Mucosa of stomach (tissue), 1 donor: ENCODE measurements around the gene RGSL1.

ENCODE experiments used
- H3K27me3 ChIP-seq: one replicate; pipeline ENCODE4 v1.7.0; 2013; ENCODE audit warnings: mild to moderate bottlenecking, low read length; ENCODE audit not compliant: control insufficient read depth, insufficient read depth
- H3K36me3 ChIP-seq: one replicate; pipeline ENCODE4 v1.7.0; 2013; ENCODE audit warnings: low read length; ENCODE audit not compliant: control insufficient read depth, insufficient read depth
- H3K4me1 ChIP-seq: one replicate; pipeline ENCODE4 v1.7.0; 2013; ENCODE audit warnings: mild to moderate bottlenecking, low read length; ENCODE audit not compliant: control insufficient read depth, insufficient read depth
- H3K4me3 ChIP-seq: one replicate; pipeline ENCODE4 v1.7.0; 2013; ENCODE audit warnings: low read length
- H3K9ac ChIP-seq: one replicate; pipeline ENCODE4 v1.7.0; 2013; ENCODE audit warnings: mild to moderate bottlenecking, low read length, moderate library complexity
- H3K9me3 ChIP-seq: one replicate; pipeline ENCODE4 v1.7.0; 2013; ENCODE audit warnings: mild to moderate bottlenecking, low read length, moderate library complexity; ENCODE audit not compliant: control insufficient read depth
- donor health status: Pancreatic carcinoma.

The RGSL1 gene

DNA sequence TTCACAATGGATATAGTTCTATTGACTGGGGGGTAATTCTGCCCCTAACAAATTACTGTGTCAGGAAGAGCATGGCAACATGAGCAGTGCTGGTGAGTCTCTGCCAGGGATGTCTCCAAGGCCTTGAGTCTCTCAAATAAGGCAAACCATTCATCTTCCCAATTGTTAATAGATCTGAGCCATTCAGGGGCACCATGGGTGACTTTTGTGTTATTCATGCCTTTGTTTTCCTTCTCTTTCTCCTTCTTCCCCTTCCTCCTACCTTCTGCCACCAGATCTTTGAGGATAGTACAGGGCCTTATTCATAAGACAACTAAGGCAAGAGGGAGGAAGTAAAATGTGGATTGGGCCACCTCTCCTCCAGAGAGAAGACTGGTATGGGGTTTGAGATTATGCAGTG lies at the start of gene RGSL1:
Gene RGSL1 (plus strand): TSS at position 60 of the 400 bp plus-strand sequence. CDS start 20 bp downstream, at position 80.
- Histone ChIP-seq H3K36me3 (no peaks in the 10 kb centered on the region), H3K4me1 (peaks cover 3% of the 10 kb centered on the region), H3K9ac (no peak within 1 kb of the TSS), H3K27me3 (no peaks in the 10 kb centered on the region), H3K9me3 (no peaks in the 10 kb centered on the region), H3K4me3 (no peak within 1 kb of the TSS)

DNA sequence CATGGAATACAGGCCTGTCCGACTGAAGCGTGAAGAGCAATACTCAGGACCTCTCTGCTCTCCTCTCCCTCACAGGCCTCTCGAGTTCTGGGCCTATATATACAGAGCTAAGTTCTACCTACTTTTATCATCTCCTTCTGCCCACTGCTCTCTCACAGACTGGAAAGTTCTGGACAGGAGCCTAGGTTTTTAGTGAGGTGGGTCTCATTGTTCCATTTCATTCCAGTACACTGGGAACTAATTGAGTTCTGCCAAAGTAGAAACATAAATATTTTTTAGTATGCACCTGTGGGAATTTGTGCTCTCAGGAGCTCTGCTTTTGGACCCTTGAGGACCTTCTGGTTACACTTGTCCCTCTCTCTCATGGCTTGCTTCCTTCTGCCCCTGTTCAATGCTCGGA lies 49.4 kb upstream of the RGSL1 start, which contains the start of gene TEDDM1:
Gene TEDDM1 (minus strand): TSS at position 101 of the 400 bp plus-strand sequence. CDS start 182 bp downstream, outside the sequence.
- no peaks in the 10 kb centered on the region for H3K9me3 ChIP-seq
- no peaks in the 10 kb centered on the region for H3K27me3 ChIP-seq
- H3K4me3 ChIP-seq: no peak within 1 kb of the TSS
- no peak within 1 kb of the TSS for H3K9ac ChIP-seq
- H3K4me1 ChIP-seq: peaks cover 14% of the 10 kb centered on the region
- H3K36me3 ChIP-seq: no peaks in the 10 kb centered on the region

DNA sequence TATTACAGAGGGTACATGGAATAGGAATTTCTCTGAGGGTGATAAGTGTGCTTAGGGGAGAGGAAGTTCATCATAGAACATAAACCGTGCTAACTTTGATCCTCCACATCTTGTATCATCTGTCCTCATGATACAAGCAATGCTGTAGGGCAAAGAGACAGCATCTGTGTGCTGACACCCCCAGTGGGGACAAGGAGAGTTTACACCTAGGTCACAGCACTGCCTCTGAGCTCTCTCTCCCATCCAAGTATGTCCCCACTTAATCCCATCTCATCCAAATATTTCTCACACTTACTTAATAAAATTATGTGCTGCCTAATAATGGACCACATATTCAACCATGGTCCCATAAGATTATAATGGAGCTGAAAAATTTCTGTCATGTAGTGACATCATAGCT lies 45.2 kb upstream of the RGSL1 start:
- H3K4me1 ChIP-seq: peaks cover 13% of the 10 kb centered on the region

DNA sequence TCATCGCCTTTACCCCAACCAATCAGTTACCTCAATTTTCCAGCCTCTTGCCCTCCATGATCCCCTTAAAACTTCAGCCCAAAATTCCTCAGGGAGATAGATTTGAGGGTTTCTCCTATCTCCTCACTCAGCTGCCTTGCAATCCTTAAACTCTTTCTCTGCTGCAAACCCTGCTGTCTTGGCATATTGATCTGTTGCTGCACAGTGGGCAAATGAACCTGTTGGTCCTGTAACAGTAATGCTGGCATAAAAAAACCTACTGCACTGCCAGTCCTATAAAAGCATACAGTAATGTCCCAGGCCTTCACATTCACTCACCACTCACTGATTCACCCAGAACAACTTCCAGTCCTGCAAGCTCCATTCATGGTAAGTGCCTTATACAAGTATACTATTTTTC lies 44.4 kb upstream of the RGSL1 start:
- no peaks in the 10 kb centered on the region for H3K9me3 ChIP-seq
- no peaks in the 10 kb centered on the region for H3K36me3 ChIP-seq
- peaks cover 13% of the 10 kb centered on the region for H3K4me1 ChIP-seq
- H3K9ac ChIP-seq: no peak overlapping the region
- H3K27me3 ChIP-seq: no peaks in the 10 kb centered on the region
- H3K4me3 ChIP-seq: no peak overlapping the region

More for the DNA sequence above, 45.2 kb upstream of the RGSL1 start:
- Histone ChIP-seq H3K4me3 (no peak overlapping the region), H3K9ac (no peak overlapping the region), H3K9me3 (no peaks in the 10 kb centered on the region), H3K27me3 (no peaks in the 10 kb centered on the region), H3K36me3 (no peaks in the 10 kb centered on the region)

DNA sequence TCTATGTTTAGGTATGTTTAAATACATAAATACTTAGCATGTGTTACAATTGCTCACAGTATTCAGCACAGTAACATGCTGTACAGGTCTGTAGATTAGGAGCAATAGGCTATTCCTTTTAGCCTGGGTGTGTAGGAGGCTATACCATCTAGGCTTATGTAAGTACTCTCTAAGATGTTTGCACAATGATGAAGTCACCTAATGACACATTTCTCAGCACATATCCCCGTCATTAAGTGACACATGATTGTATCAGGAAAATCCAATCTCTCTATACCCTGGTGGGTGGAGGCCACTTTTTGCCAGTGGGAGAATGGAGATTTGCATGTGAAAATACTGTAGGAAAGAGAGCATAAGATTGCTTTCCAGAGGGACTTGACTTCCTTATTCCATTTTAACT lies 43.9 kb upstream of the RGSL1 start:
- Histone ChIP-seq H3K36me3 (no peaks in the 10 kb centered on the region), H3K9me3 (no peaks in the 10 kb centered on the region), H3K27me3 (no peaks in the 10 kb centered on the region), H3K9ac (no peak overlapping the region), H3K4me1 (peaks cover 13% of the 10 kb centered on the region), H3K4me3 (no peak overlapping the region)

DNA sequence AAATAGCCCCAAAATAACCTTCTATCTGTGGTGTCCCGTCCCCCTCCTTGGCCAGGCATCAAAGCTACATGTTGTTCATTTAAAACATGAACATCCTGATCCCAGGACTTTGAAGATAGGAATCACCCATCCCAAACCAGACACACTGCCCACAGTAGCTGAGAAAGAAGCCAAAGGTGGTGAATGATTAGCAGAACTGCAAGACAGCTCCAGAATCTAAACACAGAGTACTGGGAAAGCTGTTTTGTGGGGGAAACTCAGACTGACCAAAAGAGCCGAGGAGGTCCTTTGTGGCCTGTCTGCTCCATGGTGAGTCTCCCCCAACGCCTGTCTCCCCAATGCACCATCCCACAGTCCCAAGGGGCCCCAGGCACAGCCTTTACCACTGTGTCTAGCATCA lies 42.2 kb upstream of the RGSL1 start:
- Histone ChIP-seq H3K4me1 (peaks cover 13% of the 10 kb centered on the region), H3K36me3 (no peaks in the 10 kb centered on the region), H3K9ac (no peak overlapping the region), H3K27me3 (no peaks in the 10 kb centered on the region), H3K4me3 (no peak overlapping the region), H3K9me3 (no peaks in the 10 kb centered on the region)

DNA sequence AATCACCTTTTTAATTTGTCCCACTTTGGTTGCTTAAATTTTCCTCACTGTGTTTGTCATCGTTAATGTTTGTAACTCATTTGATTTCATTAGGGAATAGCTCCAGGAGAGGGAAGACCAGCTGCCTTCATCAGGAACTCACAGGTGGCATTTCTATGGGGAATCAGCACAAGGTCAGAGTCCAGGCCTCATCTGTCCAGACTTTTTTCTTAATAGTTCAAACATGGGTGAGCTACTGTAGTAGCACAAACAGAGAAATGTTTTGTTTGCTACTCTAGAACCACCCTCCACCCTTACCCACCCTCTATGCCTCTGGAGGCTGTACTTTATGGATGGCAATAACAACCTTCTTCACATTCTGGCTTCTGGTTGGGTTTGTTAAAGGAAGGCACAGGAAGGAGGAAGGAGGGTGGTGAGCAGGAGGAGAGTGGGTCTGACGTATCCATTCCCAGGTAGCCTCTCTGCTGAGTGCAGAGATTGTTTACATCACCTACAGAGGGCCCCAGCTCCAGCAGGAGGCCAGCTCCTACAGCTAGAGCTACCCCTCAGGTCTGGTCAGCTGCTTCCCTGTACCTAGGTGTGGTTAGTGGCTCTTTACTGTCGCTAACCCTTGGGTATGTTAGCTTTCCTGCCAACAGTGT lies 41.4 kb upstream of the RGSL1 start:
- H3K9ac ChIP-seq: no peak overlapping the region
- no peak overlapping the region for H3K4me3 ChIP-seq
- H3K36me3 ChIP-seq: no peaks in the 10 kb centered on the region
- peaks cover 13% of the 10 kb centered on the region for H3K4me1 ChIP-seq
- no peaks in the 10 kb centered on the region for H3K9me3 ChIP-seq
- no peaks in the 10 kb centered on the region for H3K27me3 ChIP-seq

DNA sequence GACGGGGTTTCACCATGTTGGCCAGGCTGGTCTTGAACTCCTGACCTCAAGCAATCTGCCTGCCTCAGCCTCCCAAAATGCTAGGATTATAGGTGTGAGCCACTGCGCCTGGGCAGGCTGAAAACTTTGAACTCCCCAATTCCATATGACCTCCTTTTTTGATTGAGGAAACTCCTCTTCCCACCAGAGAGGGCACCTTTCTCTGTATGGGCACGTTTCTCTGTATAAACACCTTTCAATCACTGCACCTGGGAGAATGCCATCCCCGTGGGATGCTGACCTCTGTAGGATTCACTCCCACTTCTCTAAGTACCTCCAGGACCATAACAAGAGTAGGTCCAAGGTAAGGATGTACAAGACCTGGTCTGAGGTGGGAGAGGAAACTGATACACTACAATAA lies 39.8 kb upstream of the RGSL1 start:
- H3K36me3 ChIP-seq: no peaks in the 10 kb centered on the region
- peaks cover 13% of the 10 kb centered on the region for H3K4me1 ChIP-seq
- H3K9me3 ChIP-seq: no peaks in the 10 kb centered on the region
- H3K27me3 ChIP-seq: peaks cover 3% of the 10 kb centered on the region
- no peak overlapping the region for H3K4me3 ChIP-seq
- no peak overlapping the region for H3K9ac ChIP-seq

DNA sequence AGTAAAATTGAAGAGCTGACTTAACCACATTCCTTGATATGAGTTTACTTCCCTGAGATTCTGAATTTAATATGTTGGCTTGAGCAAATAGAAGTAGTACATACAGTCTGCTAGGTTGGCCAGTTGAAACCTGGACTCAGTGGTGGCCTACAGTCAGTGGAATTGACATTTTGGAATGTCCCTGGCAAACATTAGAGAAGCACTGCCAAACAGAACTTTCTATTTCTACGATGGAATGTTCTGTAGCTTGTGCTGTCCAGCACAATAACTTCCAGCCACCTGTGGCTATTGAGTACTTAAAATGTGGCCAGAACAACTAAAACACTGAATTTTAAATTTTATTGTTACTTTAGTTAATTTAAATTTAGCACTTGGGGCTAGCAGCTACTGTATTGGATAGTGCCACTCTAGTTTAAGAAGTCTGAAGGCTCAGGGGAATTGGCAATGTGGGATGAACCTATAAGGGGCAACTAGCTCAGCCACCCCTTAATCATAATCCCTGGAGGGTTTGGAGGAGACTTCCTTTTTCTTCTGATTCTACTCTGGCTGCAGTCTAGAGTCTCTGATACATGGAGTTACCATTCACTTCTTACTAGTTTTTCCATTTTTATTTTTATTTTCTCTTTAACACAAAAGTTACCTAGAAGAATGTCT lies 39.2 kb upstream of the RGSL1 start:
- no peaks in the 10 kb centered on the region for H3K36me3 ChIP-seq
- peaks cover 4% of the 10 kb centered on the region for H3K27me3 ChIP-seq

DNA sequence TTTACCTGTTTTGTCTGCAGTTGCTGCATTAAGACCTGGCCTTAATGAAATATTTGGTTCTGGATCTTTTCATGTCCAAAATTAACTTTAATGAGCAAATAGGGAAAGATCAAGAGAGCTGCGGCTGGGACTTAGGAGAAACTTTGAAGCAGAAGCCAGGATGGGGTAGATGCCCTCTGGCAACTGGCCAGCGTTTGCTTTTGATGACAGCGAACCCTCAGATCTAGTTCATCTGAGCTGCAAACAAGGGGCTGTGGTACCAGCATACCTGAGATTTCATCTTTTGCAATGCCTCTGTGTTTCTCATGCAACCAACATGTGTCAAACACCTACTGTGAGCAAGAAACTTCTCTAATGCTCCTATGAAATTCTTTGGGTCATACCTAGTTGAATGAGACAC lies 36.5 kb upstream of the RGSL1 start:
- Histone ChIP-seq H3K4me3 (no peak overlapping the region), H3K27me3 (peaks cover 4% of the 10 kb centered on the region), H3K9me3 (no peaks in the 10 kb centered on the region), H3K4me1 (peaks cover 7% of the 10 kb centered on the region), H3K36me3 (no peaks in the 10 kb centered on the region), H3K9ac (no peak overlapping the region)

More for the DNA sequence above, 39.2 kb upstream of the RGSL1 start:
- Histone ChIP-seq H3K4me3 (no peak overlapping the region), H3K9me3 (no peaks in the 10 kb centered on the region), H3K9ac (no peak overlapping the region), H3K4me1 (peaks cover 13% of the 10 kb centered on the region)

DNA sequence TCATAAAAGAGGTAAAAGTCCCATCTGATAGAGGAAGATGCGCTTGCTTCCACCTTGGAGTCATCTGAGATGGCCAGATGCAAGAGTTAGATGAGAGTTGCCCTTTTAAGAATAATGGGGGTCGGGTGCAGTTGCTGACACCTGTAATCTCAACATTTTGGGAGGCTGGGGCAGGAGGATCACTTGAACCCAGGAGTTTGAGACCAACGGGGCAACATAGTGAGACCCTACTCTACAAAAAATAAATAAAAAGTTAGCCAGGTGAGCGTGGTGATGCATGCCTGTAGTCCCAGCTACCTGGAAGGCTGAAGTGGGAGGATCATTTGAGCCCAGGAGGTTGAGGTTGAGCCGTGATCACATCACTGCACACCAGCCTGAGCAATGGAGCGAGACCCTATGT lies 36.0 kb upstream of the RGSL1 start:
- H3K4me1 ChIP-seq: peaks cover 3% of the 10 kb centered on the region
- H3K27me3 ChIP-seq: peaks cover 4% of the 10 kb centered on the region
- H3K4me3 ChIP-seq: no peak overlapping the region
- no peak overlapping the region for H3K9ac ChIP-seq
- H3K36me3 ChIP-seq: no peaks in the 10 kb centered on the region
- H3K9me3 ChIP-seq: no peaks in the 10 kb centered on the region

DNA sequence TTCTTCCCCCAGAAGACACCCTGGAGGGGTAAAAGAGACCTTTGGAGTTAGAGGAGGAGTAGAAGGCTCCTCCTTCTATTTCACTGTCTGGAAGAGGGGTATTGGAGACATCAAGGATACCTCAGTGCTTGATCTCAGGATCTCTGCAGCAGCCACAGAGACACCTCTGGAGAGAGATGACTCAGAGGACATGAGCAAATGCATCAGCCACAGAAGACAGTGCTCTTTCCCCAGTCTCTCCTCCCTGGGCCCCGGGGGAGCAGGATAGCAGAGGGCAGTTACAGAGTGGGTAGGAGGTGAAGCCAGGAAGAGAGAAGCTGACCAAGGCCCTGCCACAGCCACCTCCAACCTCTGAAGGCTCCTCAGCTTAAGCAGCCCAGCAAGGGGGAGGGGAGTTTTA lies 34.2 kb upstream of the RGSL1 start:
- no peaks in the 10 kb centered on the region for H3K9me3 ChIP-seq
- no peaks in the 10 kb centered on the region for H3K4me1 ChIP-seq
- H3K9ac ChIP-seq: no peak overlapping the region
- H3K4me3 ChIP-seq: no peak overlapping the region
- H3K36me3 ChIP-seq: no peaks in the 10 kb centered on the region
- H3K27me3 ChIP-seq: peaks cover 4% of the 10 kb centered on the region
